LHCN-M2 (cell line): ENCODE results near the gene NELFA. TPM values are rescaled to one million over a fixed set of nuclear protein-coding genes. Genes with fewer than 3 reads are reported as not detected.

Source experiments
- DNase-seq: peaks from one replicate; pipeline ENCODE4 v3.0.0-alpha.2; 2012; ENCODE audit warnings: low read depth
- total RNA-seq: library from RNA; depleted of rRNA; stranded (reverse); fragments of >200 nt; gene quantifications from 2 replicates; pipeline ENCODE4 v1.2.3, GENCODE V29; 2014; rRNA removed

The NELFA gene
- total RNA-seq, 1 experiment from 2014 or later: 18.9 TPM

GRCh38 chr4:1939664-1940509, 68.9 kb downstream of the NELFA start:
- peak; percentile 92 for DNase-seq

GRCh38 chr4:1938027-1938426, 70.7 kb downstream of the NELFA start:
- DNase-seq: no peak

DNA sequence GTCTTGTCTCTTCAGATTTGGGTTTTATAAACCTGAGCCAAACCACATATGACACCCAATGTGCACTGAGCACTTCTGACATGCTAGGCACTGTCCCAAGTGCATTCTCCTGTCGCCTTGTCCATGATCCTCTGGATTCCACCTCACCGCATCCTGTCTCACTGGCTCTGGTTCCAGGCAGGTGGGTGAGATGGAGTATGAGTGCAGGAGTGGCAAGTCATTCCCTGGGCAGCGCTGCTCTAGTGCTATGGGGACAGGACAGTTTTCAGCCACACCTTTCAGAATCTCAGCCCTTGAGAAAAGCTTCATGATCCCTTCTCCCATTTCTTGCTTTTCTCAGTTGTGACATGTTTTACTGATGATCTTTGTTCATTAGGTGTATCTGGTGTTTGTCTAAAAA, 71.2 kb downstream of the NELFA start:
- DNase-seq: no peak

- DNase-seq: no peak
These were observed 75.1 kb downstream of the NELFA start for GRCh38 chr4:1933700-1934099.

DNA sequence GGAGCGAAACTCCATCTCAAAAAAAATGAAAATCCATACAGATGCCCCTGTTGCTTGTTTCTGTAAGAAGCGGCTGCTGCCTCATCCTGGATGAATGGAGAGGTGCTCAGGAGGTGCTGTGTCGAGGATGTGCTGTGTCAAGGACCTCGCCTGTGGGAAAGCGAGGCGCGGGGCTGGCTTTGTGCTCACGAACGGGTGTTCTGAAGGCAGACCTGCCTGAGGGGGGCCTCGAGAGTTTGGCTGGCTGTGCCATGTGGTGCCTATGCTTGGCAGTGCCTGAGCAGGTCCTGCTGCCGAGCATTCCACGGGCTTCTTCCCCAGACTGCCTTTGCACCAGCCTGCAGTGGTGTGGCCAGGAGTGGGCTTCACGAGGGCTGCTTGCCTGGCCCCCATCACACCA, 76.0 kb downstream of the NELFA start:
- DNase-seq: no peak

Other genes with a start within 250 kb of the NELFA start
- 0.17 and 0.26 TPM in 2 replicates for gene FGFR3, start 215.7 kb downstream of the NELFA start, total RNA-seq
- gene LETM1, start 152.8 kb downstream of the NELFA start, total RNA-seq: 56.1 and 58.0 TPM in 2 replicates
- 69.9 and 77.4 TPM in 2 replicates for gene NSD2, start 137.6 kb downstream of the NELFA start, total RNA-seq
- gene NAT8L, start 50.4 kb upstream of the NELFA start, total RNA-seq: 0.90 and 0.98 TPM in 2 replicates
- 16.1 and 23.0 TPM in 2 replicates for gene HAUS3, start 233.1 kb upstream of the NELFA start, total RNA-seq
- gene POLN, start 233.1 kb upstream of the NELFA start, total RNA-seq: 1.9 and 2.1 TPM in 2 replicates